GM13976 (cell line): ENCODE measurements around the gene NFAM1.

Experiments
- DNase-seq: peaks from one replicate; pipeline ENCODE4 v3.0.0; 2012; ENCODE audit warnings: low spot score
- in situ Hi-C: fragments of 300-500 bp; cut with MboI; formaldehyde crosslinking; loops from one replicate; pipeline ENCODE4 v1.12.0; 2022; ENCODE audit warnings: low sequenced_read_pairs, mixed read lengths, inconsistent platforms; ENCODE audit not compliant: unreplicated experiment
- TF ChIP-seq, protein P1 (sequence below): IDR thresholded peaks from 2 replicates; pipeline ENCODE4 v1.5.1; 2012; ENCODE audit warnings: borderline replicate concordance, mild to moderate bottlenecking; ENCODE audit not compliant: insufficient read depth; ENCODE audit errors: extremely low read depth, missing control alignments, control extremely low read depth

Gene NFAM1

DNA sequence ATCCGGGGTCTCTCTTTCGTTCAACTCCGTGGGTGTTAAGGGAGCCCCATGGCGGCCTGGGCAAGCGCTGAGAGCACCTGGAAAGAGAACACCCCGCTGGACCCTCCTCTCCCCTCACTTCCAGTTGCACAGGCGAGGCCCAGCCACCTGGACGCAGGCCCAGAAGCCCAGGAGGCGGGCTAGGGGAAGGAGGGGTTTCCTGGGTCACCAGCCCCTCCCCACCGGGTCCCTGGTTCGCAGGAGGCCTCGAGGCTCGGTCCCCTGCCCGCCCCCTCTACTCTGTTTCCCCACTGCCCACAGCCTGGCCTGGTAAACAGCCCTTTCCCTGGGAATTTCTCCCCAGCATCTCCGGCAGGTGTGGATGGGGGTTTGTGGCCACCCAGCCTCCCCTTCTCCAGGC is 8.5 kb upstream of the NFAM1 start:
- no peak for DNase-seq
- in situ Hi-C loops: loop anchor here (25.0 kb wide), 1 partner anchor 478 kb away; the partner anchor contains the start of genes SEPTIN3 and SMIM45
- TF ChIP-seq, protein P1, sequence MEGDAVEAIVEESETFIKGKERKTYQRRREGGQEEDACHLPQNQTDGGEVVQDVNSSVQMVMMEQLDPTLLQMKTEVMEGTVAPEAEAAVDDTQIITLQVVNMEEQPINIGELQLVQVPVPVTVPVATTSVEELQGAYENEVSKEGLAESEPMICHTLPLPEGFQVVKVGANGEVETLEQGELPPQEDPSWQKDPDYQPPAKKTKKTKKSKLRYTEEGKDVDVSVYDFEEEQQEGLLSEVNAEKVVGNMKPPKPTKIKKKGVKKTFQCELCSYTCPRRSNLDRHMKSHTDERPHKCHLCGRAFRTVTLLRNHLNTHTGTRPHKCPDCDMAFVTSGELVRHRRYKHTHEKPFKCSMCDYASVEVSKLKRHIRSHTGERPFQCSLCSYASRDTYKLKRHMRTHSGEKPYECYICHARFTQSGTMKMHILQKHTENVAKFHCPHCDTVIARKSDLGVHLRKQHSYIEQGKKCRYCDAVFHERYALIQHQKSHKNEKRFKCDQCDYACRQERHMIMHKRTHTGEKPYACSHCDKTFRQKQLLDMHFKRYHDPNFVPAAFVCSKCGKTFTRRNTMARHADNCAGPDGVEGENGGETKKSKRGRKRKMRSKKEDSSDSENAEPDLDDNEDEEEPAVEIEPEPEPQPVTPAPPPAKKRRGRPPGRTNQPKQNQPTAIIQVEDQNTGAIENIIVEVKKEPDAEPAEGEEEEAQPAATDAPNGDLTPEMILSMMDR: no peak

DNA sequence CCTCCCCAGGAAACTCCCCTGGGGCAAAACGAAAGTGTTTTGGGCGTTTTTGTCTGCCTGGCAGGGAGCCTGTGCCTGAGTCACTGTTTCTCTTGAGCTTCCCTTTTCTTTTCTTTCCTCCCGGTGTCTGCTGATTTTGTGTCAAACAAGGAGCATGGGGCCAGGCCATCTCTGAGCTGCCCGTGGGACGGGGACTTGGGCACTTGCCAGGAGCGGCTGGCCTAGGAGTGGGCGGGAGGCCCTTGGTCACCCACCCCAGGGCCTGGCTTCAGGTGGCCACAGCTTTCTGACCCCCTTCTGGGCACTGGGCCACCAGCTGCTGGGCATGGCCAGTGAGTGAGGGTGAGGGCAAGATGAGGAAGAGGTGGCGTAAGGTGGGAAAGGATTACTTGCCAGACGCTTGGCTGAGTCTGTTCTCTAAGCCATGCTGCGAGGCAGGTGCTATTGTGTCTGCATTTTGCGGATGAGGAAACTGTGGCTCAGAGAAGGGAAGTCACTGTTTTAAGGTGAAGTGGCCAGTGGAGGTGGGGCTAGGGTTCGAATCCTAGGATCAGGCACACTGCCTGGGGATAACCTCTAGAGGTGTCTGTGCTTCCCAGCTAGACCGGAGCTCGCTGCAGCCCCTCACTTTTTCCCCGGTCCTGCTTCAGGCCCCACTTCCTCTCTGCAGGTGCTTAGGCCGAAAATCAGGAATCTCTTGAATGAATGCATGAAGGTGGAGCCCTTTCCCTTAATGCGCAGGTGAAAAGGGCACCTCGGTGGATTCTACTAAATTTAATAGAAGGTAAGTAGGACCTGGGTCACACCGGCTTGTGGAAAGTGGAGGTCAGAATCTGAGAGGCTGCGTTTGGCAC is 7.8 kb upstream of the NFAM1 start:
- in situ Hi-C loops: loop anchor here (10.0 to 25.0 kb wide), 3 partner anchors 265 to 478 kb away; partner anchors contain the start of genes NDUFA6, SEPTIN3 and SMIM45
- TF ChIP-seq, protein P1: no peak
- DNase-seq: peak; percentile 40

DNA sequence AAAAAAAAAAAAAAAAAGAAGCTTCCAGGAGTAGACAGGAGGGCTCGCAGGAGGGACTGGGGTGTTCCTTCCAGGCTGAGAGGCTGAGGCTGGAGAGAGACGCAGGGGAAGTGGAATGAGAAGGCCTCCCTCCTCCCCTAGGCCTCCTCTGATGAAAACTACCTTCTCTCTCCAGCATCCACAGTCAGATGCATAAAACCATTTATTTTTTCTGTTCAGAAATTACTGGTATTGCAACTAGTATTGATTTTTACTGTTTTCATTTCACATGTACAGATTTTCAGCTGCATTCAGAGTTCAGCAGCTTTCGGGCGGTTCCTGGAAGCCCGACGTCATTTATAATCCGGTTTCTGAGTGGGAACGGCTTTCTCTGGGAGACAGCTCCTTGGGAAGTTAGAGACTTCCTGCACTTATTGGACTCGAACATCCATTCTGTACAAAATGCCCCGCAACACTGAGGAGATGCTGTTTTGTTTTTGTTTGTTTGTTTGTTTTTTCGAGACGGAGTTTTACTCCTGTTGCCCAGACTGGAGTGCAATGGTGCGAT is 6.9 kb upstream of the NFAM1 start:
- no peak for DNase-seq
- TF ChIP-seq, protein P1: no peak
- in situ Hi-C loops: loop anchor here (10.0 to 25.0 kb wide), 3 partner anchors 264 to 477 kb away; partner anchors contain the start of genes NDUFA6, SEPTIN3 and SMIM45

DNA sequence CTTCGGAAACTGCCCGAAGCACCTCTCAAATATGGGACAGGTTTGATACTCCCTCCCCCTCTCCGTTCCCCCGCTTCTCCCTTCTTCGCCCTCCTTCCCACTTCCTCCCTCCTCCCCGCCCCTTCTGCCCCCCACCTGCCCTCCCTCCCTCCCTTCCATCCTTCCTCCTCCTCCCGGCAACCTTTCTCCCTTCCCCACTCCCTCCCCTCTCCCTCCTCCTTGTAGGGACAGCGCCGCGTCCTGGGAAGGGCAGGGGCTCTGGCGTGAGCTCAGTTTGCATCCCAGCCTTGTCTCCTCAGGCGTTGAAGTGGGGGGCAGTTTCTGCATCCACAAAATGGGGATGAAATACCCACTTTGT is 6.1 kb upstream of the NFAM1 start:
- in situ Hi-C loops: loop anchor here (10.0 to 25.0 kb wide), 3 partner anchors 263 to 476 kb away; partner anchors contain the start of genes NDUFA6, SEPTIN3 and SMIM45
- TF ChIP-seq, protein P1: no peak
- no peak for DNase-seq

DNA sequence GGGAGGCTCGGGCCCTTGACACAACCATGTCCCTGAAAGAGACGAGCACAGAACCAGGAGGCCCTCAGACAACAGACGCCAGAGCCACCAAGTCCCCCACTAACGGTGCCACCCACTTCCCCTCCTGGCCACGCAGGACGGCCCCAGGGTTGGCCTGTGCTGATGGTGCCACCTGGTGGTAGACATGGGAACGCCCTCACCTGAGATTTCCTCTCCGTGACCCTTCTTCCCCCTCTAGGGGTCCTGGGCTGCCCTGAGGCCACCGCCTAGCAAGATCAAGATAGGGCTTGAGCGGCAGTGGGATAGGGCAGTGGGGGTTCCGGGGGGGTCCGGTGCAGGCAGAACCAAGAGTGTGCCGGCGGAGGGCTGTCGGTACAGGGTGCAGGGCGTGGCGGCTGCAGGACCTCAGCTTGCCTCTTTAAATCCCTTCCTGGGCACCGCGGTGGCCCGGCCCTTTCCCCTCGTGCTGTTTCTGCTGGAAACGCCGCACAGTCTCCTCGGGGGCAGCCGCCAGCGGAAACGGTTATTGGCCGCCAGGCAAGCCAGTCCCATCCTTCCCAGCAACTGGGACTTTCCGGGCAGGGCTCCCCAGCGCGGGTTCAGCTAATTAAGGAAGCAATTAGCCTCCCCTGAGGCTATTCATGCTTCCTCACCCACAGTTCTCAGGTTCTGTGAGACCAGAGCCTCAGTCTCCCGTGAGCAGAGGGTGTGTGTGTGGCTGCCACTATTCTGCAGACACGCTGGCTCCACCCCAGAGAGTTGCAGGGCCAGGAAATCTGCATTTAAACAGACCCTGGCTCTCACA is 5.5 kb upstream of the NFAM1 start:
- TF ChIP-seq, protein P1: peak; percentile 94
- DNase-seq: peak; percentile 87
- in situ Hi-C loops: loop anchor here (10.0 to 25.0 kb wide), 3 partner anchors 263 to 475 kb away; partner anchors contain the start of genes NDUFA6, SEPTIN3 and SMIM45

DNA sequence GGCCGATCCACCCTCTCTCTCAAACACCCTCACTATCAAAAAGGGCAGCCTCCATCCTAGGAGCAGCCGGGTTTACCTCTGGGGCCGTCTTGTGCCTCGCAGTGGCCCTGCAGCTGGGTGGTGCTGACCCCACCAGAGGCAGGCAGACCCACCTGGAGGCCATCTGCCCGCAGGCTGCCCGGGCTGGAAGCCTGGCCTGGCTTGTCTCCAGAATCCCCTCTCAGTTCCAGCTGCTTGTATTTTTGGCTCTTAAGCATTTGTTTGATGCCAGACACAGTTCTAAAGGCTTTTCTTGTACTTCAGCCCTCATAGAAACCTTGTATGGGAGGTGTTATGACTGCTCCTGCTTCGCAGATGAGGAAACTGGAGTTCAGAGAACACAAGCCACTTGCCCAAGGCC is 4.2 kb upstream of the NFAM1 start:
- in situ Hi-C loops: loop anchor here (10.0 to 25.0 kb wide), 3 partner anchors 262 to 474 kb away; partner anchors contain the start of genes NDUFA6, SEPTIN3 and SMIM45
- TF ChIP-seq, protein P1: no peak
- no peak for DNase-seq
